Astrocyte (in vitro differentiated cells and primary cell): ENCODE results near the gene RBM14.

Source experiments
- CTCF ChIP-seq: IDR thresholded peaks from 2 replicates; pipeline ENCODE4 v1.5.1; 2011; ENCODE audit warnings: low read depth, mild to moderate bottlenecking, inconsistent platforms, low read length, moderate library complexity; ENCODE audit not compliant: insufficient read depth
- EZH2 ChIP-seq: IDR thresholded peaks from 2 replicates; pipeline ENCODE4 v1.6.1; 2012; ENCODE audit warnings: mild to moderate bottlenecking, low read length, inconsistent platforms; ENCODE audit not compliant: insufficient read depth

GRCh38 chr11:66631883-66632282, 15.5 kb downstream of the RBM14 start:
- TF ChIP-seq CTCF = no peak
- no peak for TF ChIP-seq EZH2
